ENCODE data around the gene C1orf226. TPM values are rescaled to one million over a fixed set of nuclear protein-coding genes. Genes with fewer than 3 reads are reported as not detected.

The C1orf226 gene
- total and polyA plus RNA-seq, 9 of the 15 experiments (the other 6 are each of a cell fraction or from before 2014, with no cell fraction given): 0.10 to 1.4 (median 0.47) TPM

- Histone ChIP-seq H3K27ac (ENCODE audit: extremely low read depth, low read depth, low read length) (peak overlapping the region; percentile 11; the same call in 1 of the 3 replicates), H3K9me3 (replicated peaks; ENCODE audit: control insufficient read depth, insufficient read depth, low read depth, low read length) (no peaks in the 10 kb centered on the region), H3K9me1 (ENCODE audit: control insufficient read depth, insufficient read depth, low read length) (no peaks in the 10 kb centered on the region), H3K27me3 (ENCODE audit: control insufficient read depth in 2 of 2, insufficient read depth in 2 of 2, low read length in 2 of 2) (no peaks in the 10 kb centered on the region), H3K36me3 (ENCODE audit: control insufficient read depth, insufficient read depth, low read length) (no peaks in the 10 kb centered on the region), H4K20me1 (replicated peaks; ENCODE audit: control insufficient read depth, insufficient read depth, low read length) (no peaks in the 10 kb centered on the region), H3K9ac (ENCODE audit: insufficient read depth in 1 of 2, low read depth in 2 of 2, low read length in 2 of 2) (peak overlapping the region; percentile 9 to 26; a peak in 2 of 4 replicates), H3K4me2 (ENCODE audit: insufficient read depth, low read length) (peak overlapping the region; percentile 53), H2AFZ (ENCODE audit: low read depth, low read length) (peak overlapping the region; percentile 30; the same call in 1 of the 2 replicates), H3K79me2 (ENCODE audit: control insufficient read depth, insufficient read depth, low read length) (no peaks in the 10 kb centered on the region), H3K4me1 (replicated peaks in 1 of 2; ENCODE audit: control insufficient read depth in 2 of 2, insufficient read depth in 2 of 2, low read length in 2 of 2) (peaks cover 13 to 50% of the 10 kb centered on the region in 2 experiments; a peak in 4 of 5 replicates), H3K4me3 (no peak overlapping the region)
- ATAC-seq: peak; percentile 26
- BruUV-seq (replicated peaks): no TSS peak
- peak in 2 of 4 experiments; percentile 38 to 52 for DNase-seq (ENCODE audit: extremely low read depth in 1 of 4, low spot score in 3 of 4)
- intact Hi-C loops (cut with micrococcal nuclease): loop anchor here (10.0 kb wide), 1 partner anchor 263 kb away; no protein-coding TSS in a partner anchor
- in situ Hi-C loops (cut with MboI): no loop called here
- 1% methylated on average over 6 of the region's 6 CpGs for WGBS (ENCODE audit: insufficient coverage, low coverage, missing lambda C conversion rate)
- FAIRE-seq: peak; percentile 77
- CTCF ChIA-PET (ENCODE audit: low intra/inter-chr PET ratio): no interaction called here
- POLR2A ChIA-PET: interaction anchor here (0.6 to 2.3 kb wide), 3 partner anchors 9 to 424 kb away, joined by 3 to 8 read pairs (median 3); no protein-coding TSS in a partner anchor
- TF ChIP-seq NR1H2 (CRISPR knock-in tag; IDR thresholded peaks at IDR 0.05) (no peak), ZNF324 (CRISPR knock-in tag; IDR thresholded peaks at IDR 0.05) (peak; percentile 46; the same call in 1 of the 2 replicates), ZNF830 (CRISPR knock-in tag; IDR thresholded peaks at IDR 0.05) (no peak), CBX1 (IDR thresholded peaks at IDR 0.05; ENCODE audit: low read depth) (no peak), SOX6 (IDR thresholded peaks at IDR 0.05) (0 out of 2 replicates have a peak, but pooled peaks have one; percentile 10), ZNF347 (CRISPR knock-in tag; IDR thresholded peaks at IDR 0.05; ENCODE audit: low read depth) (no peak), CXXC5 (CRISPR knock-in tag; IDR thresholded peaks at IDR 0.05) (no peak), DNMT1 (IDR thresholded peaks at IDR 0.05) (no peak), KLF10 (CRISPR knock-in tag; IDR thresholded peaks at IDR 0.05) (no peak), E2F1 (CRISPR knock-in tag; IDR thresholded peaks at IDR 0.05) (no peak), ZNF217 (CRISPR knock-in tag; IDR thresholded peaks at IDR 0.05) (no peak), IFI16 (CRISPR knock-in tag; IDR thresholded peaks at IDR 0.05) (no peak), XRCC4 (IDR thresholded peaks at IDR 0.05; ENCODE audit: extremely low read depth, insufficient read depth, insufficient read length) (no peak), ZNF143 (CRISPR knock-in tag; IDR thresholded peaks at IDR 0.05) (no peak), MYBL2 (IDR thresholded peaks at IDR 0.05; ENCODE audit: low read depth) (no peak), MYBL2 (CRISPR knock-in tag; IDR thresholded peaks at IDR 0.05; ENCODE audit: borderline replicate concordance) (no peak), EWSR1 (IDR thresholded peaks at IDR 0.05; ENCODE audit: borderline replicate concordance, low read depth, partially characterized antibody) (no peak), TEAD2 (tag; IDR thresholded peaks at IDR 0.05) (no peak), ZBTB43 (CRISPR knock-in tag; IDR thresholded peaks at IDR 0.05) (no peak), ZC3H4 (CRISPR knock-in tag; IDR thresholded peaks at IDR 0.05; ENCODE audit: borderline replicate concordance) (no peak), KAT2B (IDR thresholded peaks at IDR 0.05; ENCODE audit: low read depth, low read length) (no peak), ZNF23 (CRISPR knock-in tag; IDR thresholded peaks at IDR 0.05) (no peak)
These were observed 30.2 kb upstream of the C1orf226 start for GRCh38 chr1:162351246-162351842.
